ENCODE data around the gene ACO2.

The ACO2 gene

GRCh38 chr22:41521126-41521525, 52.2 kb downstream of the ACO2 start:
- no peak for DNase-seq (ENCODE audit: low read depth)
- no peak for TF ChIP-seq CTCF (conservative IDR thresholded peaks at IDR 0.05; ENCODE audit: low read depth, low read length)
- H3K4me3 ChIP-seq (ENCODE audit: low read length), result no peak overlapping the region

GRCh38 chr22:41522813-41523212, 53.9 kb downstream of the ACO2 start:
- no peak for TF ChIP-seq CTCF (conservative IDR thresholded peaks at IDR 0.05; ENCODE audit: low read depth, low read length)
- DNase-seq (ENCODE audit: low read depth), result no peak
- H3K4me3 ChIP-seq (ENCODE audit: low read length), result no peak overlapping the region

- TF ChIP-seq CTCF (conservative IDR thresholded peaks at IDR 0.05; ENCODE audit: low read depth, low read length), result peak; percentile 8
- no peak overlapping the region for H3K4me3 ChIP-seq (ENCODE audit: low read length)
- peak; percentile 79 for DNase-seq (ENCODE audit: low read depth)
Observed at GRCh38 chr22:41523464-41524221, 54.7 kb downstream of the ACO2 start.

- H3K4me3 ChIP-seq (ENCODE audit: low read length), result no peak overlapping the region
- DNase-seq (ENCODE audit: low read depth), result no peak
- TF ChIP-seq CTCF (conservative IDR thresholded peaks at IDR 0.05; ENCODE audit: low read depth, low read length), result no peak
Observed at GRCh38 chr22:41524251-41524661, 55.3 kb downstream of the ACO2 start.

GRCh38 chr22:41524809-41525449, 56.0 kb downstream of the ACO2 start:
- DNase-seq (ENCODE audit: low read depth), result no peak
- TF ChIP-seq CTCF (conservative IDR thresholded peaks at IDR 0.05; ENCODE audit: low read depth, low read length), result no peak
- no peak overlapping the region for H3K4me3 ChIP-seq (ENCODE audit: low read length)

GRCh38 chr22:41525450-41526225, 56.7 kb downstream of the ACO2 start:
- DNase-seq (ENCODE audit: low read depth), result no peak
- no peak for TF ChIP-seq CTCF (conservative IDR thresholded peaks at IDR 0.05; ENCODE audit: low read depth, low read length)
- no peak overlapping the region for H3K4me3 ChIP-seq (ENCODE audit: low read length)
